ENCODE measurements around the gene C11orf54. TPM values are rescaled to one million over a fixed set of nuclear protein-coding genes. Genes with fewer than 3 reads are reported as not detected.

The C11orf54 gene
- total RNA-seq, 1 experiment from 2014 or later, result 18.0 TPM

GRCh38 chr11:93740031-93740729 is 1.3 kb upstream of the C11orf54 start:
- H3K27ac ChIP-seq (ENCODE audit: insufficient read length, low read depth, low read length), result no peak overlapping the region
- peak overlapping the region; percentile 73; the same call in 1 of the 2 replicates for H3K14ac ChIP-seq (ENCODE audit: insufficient read depth, low read length)
- H4K5ac ChIP-seq (ENCODE audit: insufficient read length, low read depth, low read length), result no peak overlapping the region
- no peaks in the 10 kb centered on the region for H3K9me3 ChIP-seq (ENCODE audit: control insufficient read depth, low read depth, low read length)
- no peak overlapping the region for H3T11ph ChIP-seq (ENCODE audit: low read length)
- peaks cover 1% of the 10 kb centered on the region for H3K79me1 ChIP-seq (ENCODE audit: insufficient read depth, low read depth, low read length, poor library complexity, severe bottlenecking)
- no peak overlapping the region for H2BK120ac ChIP-seq (ENCODE audit: low read depth, low read length, poor library complexity, severe bottlenecking)
- TF ChIP-seq CTCF (conservative IDR thresholded peaks at IDR 0.05), result no peak
- WGBS (ENCODE audit: extremely low coverage, insufficient read length, low lambda C conversion rate), result no CpG with 5 or more reads among the region's 18 CpGs
- H3K4me1 Mint-ChIP-seq, result peaks cover 38 to 56% of the 10 kb centered on the region in 2 experiments
- no peak overlapping the region for H2AK5ac ChIP-seq (ENCODE audit: insufficient read length, low read length)
- H4K91ac ChIP-seq (ENCODE audit: insufficient read length, low read depth, low read length), result no peak overlapping the region
- peaks cover 2% of the 10 kb centered on the region; the same call in 1 of the 2 replicates for H3K27me3 Mint-ChIP-seq (ENCODE audit: low read depth)
- H3K18ac ChIP-seq (ENCODE audit: insufficient read length, low read depth, low read length), result no peak overlapping the region
- H4K8ac ChIP-seq (replicated peaks; ENCODE audit: insufficient read length, low read depth, low read length), result no peak overlapping the region
- DNase-seq, result no peak
- H3K36me3 Mint-ChIP-seq (ENCODE audit: insufficient read depth in 1 of 3, low read depth in 3 of 3), result peaks cover 56 to 70% (median 60%) of the 10 kb centered on the region in 3 experiments
- no peak overlapping the region for H2BK12ac ChIP-seq (ENCODE audit: insufficient read length, low read depth, low read length)
- no peak overlapping the region for H3K4ac ChIP-seq (ENCODE audit: low read depth, low read length)
- no peak overlapping the region for H2BK15ac ChIP-seq (ENCODE audit: low read depth, low read length)
- no peaks in the 10 kb centered on the region for H4K20me1 ChIP-seq (ENCODE audit: control insufficient read depth, insufficient read depth, insufficient read length)
- H2AFZ ChIP-seq (ENCODE audit: low read length), result no peak overlapping the region
- H3K4me3 Mint-ChIP-seq, result peak overlapping the region; percentile 100
- no peak overlapping the region for H2BK20ac ChIP-seq (ENCODE audit: low read depth, low read length, poor library complexity, severe bottlenecking)
- peak overlapping the region; percentile 95 for H3K4me2 ChIP-seq (ENCODE audit: insufficient read depth, insufficient read length, low read length)
- peaks cover 11% of the 10 kb centered on the region for H3K23me2 ChIP-seq (ENCODE audit: insufficient read length, low read depth, low read length, poor library complexity, severe bottlenecking)
- peaks cover 23% of the 10 kb centered on the region; the same call in 1 of the 2 replicates for H3K79me2 ChIP-seq (ENCODE audit: insufficient read depth, low read length)
- no peak overlapping the region for H2BK5ac ChIP-seq (ENCODE audit: insufficient read length, low read length)
- H3K56ac ChIP-seq (ENCODE audit: insufficient read length, low read depth, low read length), result no peak overlapping the region
- no peaks in the 10 kb centered on the region for H3K27me3 ChIP-seq (ENCODE audit: insufficient read depth, low read length)
- no peaks in the 10 kb centered on the region; a peak in 1 of 5 replicates for H3K9me3 Mint-ChIP-seq
- no peaks in the 10 kb centered on the region for H3K4me1 ChIP-seq (ENCODE audit: insufficient read depth, low read length)
- H3K27ac Mint-ChIP-seq, result peak overlapping the region; percentile 99 to 100 (median 100)
- no peak overlapping the region for H3K23ac ChIP-seq (ENCODE audit: insufficient read length, low read depth, low read length)
- peak overlapping the region; percentile 91 for H3K9ac ChIP-seq (ENCODE audit: extremely low read depth, insufficient read length, low read length)
